Sigmoid colon (tissue), 4 donors: ENCODE measurements around the gene USP22.

Experiments
- CTCF ChIP-seq, 4 experiments: fragments of 450-650 bp in 3 of 4; fragments of 200-600 bp in 1 of 4; IDR thresholded peaks; one replicate each; pipeline ENCODE4 v1.5.1; 2016 to 2019; ENCODE audit warnings: antibody characterized with exemption in 4 of 4, mild to moderate bottlenecking in 3 of 4, moderate library complexity in 2 of 4
- EP300 ChIP-seq, 4 donors: sonication (generic); formaldehyde crosslinking; IDR thresholded peaks; one replicate each; pipeline ENCODE4 v1.6.1; 2017; ENCODE audit warnings: antibody characterized with exemption in 4 of 4
- POLR2A ChIP-seq, 2 donors: fragments of 450-650 bp; IDR thresholded peaks; one replicate each; pipeline ENCODE4 v1.6.1; 2016; ENCODE audit warnings: antibody characterized with exemption in 2 of 2, mild to moderate bottlenecking in 2 of 2, moderate library complexity in 2 of 2
- POLR2AphosphoS5 ChIP-seq, 4 donors: sonication (generic); formaldehyde crosslinking; IDR thresholded peaks; one replicate each; pipeline ENCODE4 v1.6.1; 2017; ENCODE audit warnings: antibody characterized with exemption in 4 of 4

- no peak for TF ChIP-seq CTCF (IDR thresholded peaks at IDR 0.05)
- TF ChIP-seq POLR2A (IDR thresholded peaks at IDR 0.05), result no peak
- TF ChIP-seq EP300 (IDR thresholded peaks at IDR 0.05), result no peak
- no peak for TF ChIP-seq POLR2AphosphoS5 (IDR thresholded peaks at IDR 0.05)
Observed at GRCh38 chr17:21037117-21037803, 5.6 kb downstream of the USP22 start.
